Measurements from ENCODE around the gene SHISAL1.

- TF ChIP-seq GATA2 (IDR thresholded peaks at IDR 0.05; ENCODE audit: low read depth, low read length), result no peak
- TF ChIP-seq GATA3 (IDR thresholded peaks at IDR 0.05; ENCODE audit: low read depth, low read length), result no peak
Observed at GRCh38 chr22:44260216-44261035, 52.3 kb downstream of the SHISAL1 start.

All from SH-SY5Y (cell line).